K562 (cell line): Measurements from ENCODE around the gene SPPL3. TPM values are rescaled to one million over a fixed set of nuclear protein-coding genes. Genes with fewer than 3 reads are reported as not detected.

Source experiments
- ATAC-seq: fragments of 200-7000 bp; cut with Tn5 transposase; 3 replicates; pipeline ENCODE4 v1.9.1; 2020; ENCODE audit warnings: moderate library complexity
- BruUV-seq: library from RNA; stranded (reverse); fragments of 400-500 nt; replicated peaks from 2 replicates; lab custom pipeline; 2021; lab: Mats Ljungman, UMichigan
- CTCF ChIA-PET: fragments of 300-600 bp; formaldehyde crosslinking; extraction: SDS; loops from one replicate; lab custom pipeline; 2021; ENCODE audit warnings: low intra/inter-chr PET ratio; lab: Yijun Ruan, JAX
- POLR2A ChIA-PET: fragments of 300-600, 350-650 bp; sonication (Branson Sonifier 250); formaldehyde crosslinking; extraction: SDS; loops from one replicate; lab custom pipeline; 2021; ENCODE audit warnings: antibody characterized with exemption, inconsistent platforms; lab: Yijun Ruan, JAX
- DNase-seq, 4 experiments: peaks; one replicate each; pipeline versions ENCODE4 v3.0.0 to v3.0.0-alpha.2; 2011 to 2018; ENCODE audit warnings: low spot score in 3 of 4, mixed read lengths in 3 of 4; ENCODE audit errors: extremely low read depth in 1 of 4
- FAIRE-seq: peaks from 2 replicates; lab custom pipeline; 2011; peaks lifted over from hg19 to GRCh38; lab: Jason Lieb, UNC
- H2AFZ ChIP-seq: 2 replicates; pipeline ENCODE4 v1.6.0; 2011; ENCODE audit warnings: low read depth, low read length, control low read depth, inconsistent platforms
- H3K27ac ChIP-seq: fragments of 200-600 bp; 3 replicates; pipeline ENCODE4 v1.8.0; 2011; ENCODE audit warnings: low read depth, mild to moderate bottlenecking, control low read depth, inconsistent platforms, low read length, moderate library complexity, mixed read lengths; ENCODE audit errors: extremely low read depth
- H3K27me3 ChIP-seq, 2 experiments: fragments of 300-600 bp in 1 of 2; 2 replicates in 1 of 2; 3 replicates in 1 of 2; pipeline versions ENCODE4 v1.6.0 to v1.8.0; 2011; ENCODE audit warnings: inconsistent platforms in 2 of 2, low read length in 2 of 2, mild to moderate bottlenecking in 1 of 2, mixed read lengths in 1 of 2, moderate library complexity in 1 of 2; ENCODE audit not compliant: control insufficient read depth in 2 of 2, insufficient read depth in 2 of 2
- H3K36me3 ChIP-seq: fragments of 300-600 bp; 3 replicates; pipeline ENCODE4 v1.8.0; 2011; ENCODE audit warnings: mild to moderate bottlenecking, low read length, inconsistent platforms; ENCODE audit not compliant: control insufficient read depth, insufficient read depth
- H3K4me1 ChIP-seq, 2 experiments: fragments of 200-600 bp in 1 of 2; replicated peaks in 1 of 2; 2 replicates in 1 of 2; 3 replicates in 1 of 2; pipeline versions ENCODE4 v1.5.1 to v1.8.0; 2011; ENCODE audit warnings: inconsistent platforms in 2 of 2, low read length in 2 of 2, mild to moderate bottlenecking in 1 of 2, mixed read lengths in 1 of 2, moderate library complexity in 1 of 2; ENCODE audit not compliant: control insufficient read depth in 2 of 2, insufficient read depth in 2 of 2
- H3K4me2 ChIP-seq: 2 replicates; pipeline ENCODE4 v1.6.1; 2011; ENCODE audit warnings: low read length, control low read depth, inconsistent platforms, mixed read lengths; ENCODE audit not compliant: insufficient read depth
- H3K4me3 ChIP-seq: fragments of 200-600 bp; sonication (generic), shearing (Covaris generic); 2 replicates; pipeline ENCODE4 v1.5.1; 2016; ENCODE audit warnings: control low read depth, inconsistent platforms
- H3K79me2 ChIP-seq: fragments of 200-600 bp; 3 replicates; pipeline ENCODE4 v1.8.0; 2011; ENCODE audit warnings: low read length, inconsistent platforms; ENCODE audit not compliant: control insufficient read depth, insufficient read depth
- H3K9ac ChIP-seq, 2 experiments: 2 replicates each; pipeline versions ENCODE4 v1.6.0 to v1.6.1; 2011; ENCODE audit warnings: low read depth in 2 of 2, low read length in 2 of 2, control low read depth in 1 of 2, inconsistent platforms in 1 of 2, mild to moderate bottlenecking in 1 of 2, mixed read lengths in 1 of 2; ENCODE audit not compliant: insufficient read depth in 1 of 2
- H3K9me1 ChIP-seq: one replicate; pipeline ENCODE4 v1.6.0; 2011; ENCODE audit warnings: inconsistent platforms, mild to moderate bottlenecking, low read length, moderate library complexity; ENCODE audit not compliant: control insufficient read depth, insufficient read depth
- H3K9me3 ChIP-seq: replicated peaks from 2 replicates; pipeline ENCODE4 v1.5.1; 2011; ENCODE audit warnings: low read depth, low read length, inconsistent platforms; ENCODE audit not compliant: control insufficient read depth, insufficient read depth
- H4K20me1 ChIP-seq: replicated peaks from 2 replicates; pipeline ENCODE4 v1.6.1; 2011; ENCODE audit warnings: low read length, inconsistent platforms, mixed read lengths; ENCODE audit not compliant: control insufficient read depth, insufficient read depth
- FOSL1 ChIP-seq: fragments of 200-800 bp; sonication (Bioruptor generic); conservative IDR thresholded peaks from 2 replicates; pipeline ENCODE4 v1.6.1; 2016; ENCODE audit warnings: missing genetic modification characterization, missing compliant biosample characterization
- KAT2B ChIP-seq: IDR thresholded peaks from one replicate; pipeline ENCODE4 v1.6.1; 2012; ENCODE audit warnings: low read depth, mild to moderate bottlenecking, control low read depth, inconsistent platforms, low read length, moderate library complexity
- MECOM ChIP-seq: fragments of 250-450 bp; sonication (Bioruptor Pico); IDR thresholded peaks from 2 replicates; pipeline ENCODE4 v1.8.0; 2022; ENCODE audit warnings: inconsistent platforms
- NFIC ChIP-seq: fragments of 450-650 bp; IDR thresholded peaks from 2 replicates; pipeline ENCODE4 v1.6.1; 2017; ENCODE audit warnings: mild to moderate bottlenecking, inconsistent platforms
- NR2F6 ChIP-seq: fragments of 450-650 bp; formaldehyde crosslinking; IDR thresholded peaks from 2 replicates; pipeline ENCODE4 v1.4.0; 2020; ENCODE audit warnings: mild to moderate bottlenecking
- PYGO2 ChIP-seq: fragments of 450-650 bp; IDR thresholded peaks from 2 replicates; pipeline ENCODE4 v1.6.1; 2016; ENCODE audit warnings: mild to moderate bottlenecking, missing genetic modification characterization, moderate library complexity, missing compliant biosample characterization
- RBM39 ChIP-seq: fragments of 200-400 bp; formaldehyde crosslinking; optimal IDR thresholded peaks from 2 replicates; pipeline ENCODE3; 2018; ENCODE audit warnings: low read depth, low read length
- SRSF9 ChIP-seq: fragments of 200-400 bp; formaldehyde crosslinking; IDR thresholded peaks from 2 replicates; pipeline ENCODE4 v1.6.1; 2017; ENCODE audit warnings: low read depth, low read length, borderline replicate concordance
- TEAD1 ChIP-seq, 2 experiments: fragments of 450-650 bp in 1 of 2; sonication (generic) in 1 of 2; formaldehyde crosslinking; IDR thresholded peaks; 2 replicates each; pipeline versions ENCODE4 v1.4.0 to v1.8.0; 2020 to 2022; ENCODE audit warnings: mild to moderate bottlenecking in 2 of 2, missing genetic modification reagents in 1 of 2
- ZNF644 ChIP-seq: fragments of 200-800 bp; sonication (Bioruptor generic); IDR thresholded peaks from 2 replicates; pipeline ENCODE4 v1.6.1; 2016; ENCODE audit warnings: low read depth, missing genetic modification characterization, missing compliant biosample characterization
- WGBS: fragments of 100-300 bp; shearing (Covaris generic); methylation state at CpG from one replicate; pipeline ENCODE4 v1.1.6; 2016; ENCODE audit warnings: low coverage, mixed read lengths; ENCODE audit not compliant: insufficient coverage; ENCODE audit errors: missing lambda C conversion rate; 5-methylcytosine and 5-hydroxymethylcytosine counted together
- in situ Hi-C: fragments of 300-500 bp; cut with MboI; formaldehyde crosslinking; loops from 4 replicates; pipeline ENCODE4 v1.15.0; 2018; ENCODE audit warnings: inconsistent platforms, mixed read lengths
- intact Hi-C: fragments of 100-400 bp; cut with micrococcal nuclease; formaldehyde crosslinking; loops from 2 replicates; pipeline ENCODE4 v1.14.2; 2022
- polyA plus RNA-seq, 8 experiments: library from polyadenylated mRNA; depleted of rRNA in 4 of 8; stranded (reverse) in 5 of 8; unstranded in 3 of 8; fragments of >200 nt; fragmentation: Nextera tagmentation in 2 of 8; fragmentation: Illumina TruSeq in 1 of 8; extraction: Ambion mirVana in 2 of 8; extraction: Trizol in 1 of 8; gene quantifications; 2 replicates each; pipeline versions ENCODE4 v1.2.1 to v1.2.3, GENCODE V29; 2011 to 2014; ENCODE audit warnings: inconsistent platforms in 1 of 8, missing spikeins in 1 of 8
- total RNA-seq, 7 experiments: library from RNA; depleted of rRNA in 6 of 7; stranded (reverse); fragments of >200 nt in 6 of 7; fragmentation: Illumina TruSeq in 2 of 7; extraction: Trizol in 2 of 7; gene quantifications; 2 replicates each; pipeline versions ENCODE4 v1.2.1 to v1.2.3, GENCODE V29; 2011 to 2021; ENCODE audit warnings: low replicate concordance in 1 of 7
- TF ChIP-seq, protein P1 (sequence below), 2 experiments: fragments of 450-650 bp; conservative IDR thresholded peaks; 2 replicates each; pipeline ENCODE4 v1.6.1; 2017; ENCODE audit warnings: mild to moderate bottlenecking in 2 of 2, moderate library complexity in 2 of 2
- TF ChIP-seq, protein P2 (sequence below): IDR thresholded peaks from 2 replicates; pipeline ENCODE4 v1.6.1; 2016; ENCODE audit warnings: missing genetic modification characterization, missing compliant biosample characterization
- TF ChIP-seq, protein P3 (sequence below): fragments of 250-450 bp; sonication (Bioruptor Pico); IDR thresholded peaks from 2 replicates; pipeline ENCODE4 v1.4.0; 2020

The SPPL3 gene
- total and polyA plus RNA-seq, 9 of the 15 experiments (the other 6 are each of a cell fraction or from before 2014, with no cell fraction given) = 2.9 to 32.1 (median 7.1) TPM

DNA sequence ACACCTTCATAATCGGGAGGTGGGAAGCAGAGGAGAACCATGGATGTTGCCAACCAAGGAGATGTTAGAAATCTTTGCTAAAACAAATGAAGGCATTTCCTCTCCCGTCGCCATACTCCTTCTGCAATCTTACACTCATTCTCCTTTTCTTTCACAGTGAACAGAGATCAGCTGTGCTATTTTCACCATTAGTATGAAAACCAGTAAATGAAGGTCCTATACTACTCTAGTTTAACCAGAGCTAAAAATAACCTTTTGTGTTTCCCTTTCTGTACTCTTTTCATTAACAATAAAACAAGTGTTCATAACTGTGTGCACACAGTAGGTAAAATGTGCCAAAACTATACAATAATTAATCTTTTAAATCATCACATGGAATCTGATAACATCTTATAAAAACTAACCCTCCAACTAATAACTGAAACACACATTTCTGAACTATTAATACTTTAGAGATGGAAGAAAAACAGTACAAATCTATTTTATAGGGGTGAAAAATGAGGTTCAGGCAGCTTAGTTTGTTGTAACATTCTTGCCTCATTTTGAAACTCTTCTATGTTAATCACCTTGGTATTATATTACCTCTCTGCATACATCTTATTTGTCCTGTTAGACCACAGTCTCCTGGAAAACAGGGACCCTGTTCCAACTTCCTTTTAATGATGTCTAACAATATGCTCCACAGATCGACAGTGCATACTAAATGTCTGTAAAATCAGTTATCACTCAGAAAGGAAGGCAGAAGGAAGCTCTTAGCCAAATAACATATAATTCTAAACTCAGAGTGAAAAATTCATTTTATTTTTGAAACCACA, 69.5 kb downstream of the SPPL3 start:
- no peak for FAIRE-seq
- Histone ChIP-seq H3K4me2 (no peak overlapping the region), H3K9me3 (no peaks in the 10 kb centered on the region), H3K79me2 (peaks cover 24% of the 10 kb centered on the region), H2AFZ (no peak overlapping the region), H3K27me3 (no peaks in the 10 kb centered on the region), H3K36me3 (no peaks in the 10 kb centered on the region), H3K27ac (no peak overlapping the region), H4K20me1 (peaks cover 17% of the 10 kb centered on the region), H3K4me3 (no peak overlapping the region), H3K9ac (no peak overlapping the region), H3K4me1 (peaks cover 5 to 13% of the 10 kb centered on the region in 2 experiments; a peak in 3 of 5 replicates), H3K9me1 (no peaks in the 10 kb centered on the region)
- no peak for ATAC-seq
- ChIA-PET POLR2A (interaction anchor here (1.0 kb wide), 1 partner anchor 13 kb away, joined by 3 read pairs; no protein-coding TSS in a partner anchor), CTCF (no interaction called here)
- no peak for DNase-seq
- intact Hi-C loops (no loop called here), in situ Hi-C loops (no loop called here)
- no TSS peak for BruUV-seq
- WGBS = 71% methylated on average over 4 of the region's 4 CpGs
- TF ChIP-seq KAT2B = no peak
- TF ChIP-seq, protein P1, sequence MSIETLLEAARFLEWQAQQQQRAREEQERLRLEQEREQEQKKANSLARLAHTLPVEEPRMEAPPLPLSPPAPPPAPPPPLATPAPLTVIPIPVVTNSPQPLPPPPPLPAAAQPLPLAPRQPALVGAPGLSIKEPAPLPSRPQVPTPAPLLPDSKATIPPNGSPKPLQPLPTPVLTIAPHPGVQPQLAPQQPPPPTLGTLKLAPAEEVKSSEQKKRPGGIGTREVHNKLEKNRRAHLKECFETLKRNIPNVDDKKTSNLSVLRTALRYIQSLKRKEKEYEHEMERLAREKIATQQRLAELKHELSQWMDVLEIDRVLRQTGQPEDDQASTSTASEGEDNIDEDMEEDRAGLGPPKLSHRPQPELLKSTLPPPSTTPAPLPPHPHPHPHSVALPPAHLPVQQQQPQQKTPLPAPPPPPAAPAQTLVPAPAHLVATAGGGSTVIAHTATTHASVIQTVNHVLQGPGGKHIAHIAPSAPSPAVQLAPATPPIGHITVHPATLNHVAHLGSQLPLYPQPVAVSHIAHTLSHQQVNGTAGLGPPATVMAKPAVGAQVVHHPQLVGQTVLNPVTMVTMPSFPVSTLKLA (conservative IDR thresholded peaks at IDR 0.05) = no peak
- TF ChIP-seq NFIC = no peak
- no peak for TF ChIP-seq TEAD1 (CRISPR knock-in tag; IDR thresholded peaks at IDR 0.05)
- TF ChIP-seq, protein P2, sequence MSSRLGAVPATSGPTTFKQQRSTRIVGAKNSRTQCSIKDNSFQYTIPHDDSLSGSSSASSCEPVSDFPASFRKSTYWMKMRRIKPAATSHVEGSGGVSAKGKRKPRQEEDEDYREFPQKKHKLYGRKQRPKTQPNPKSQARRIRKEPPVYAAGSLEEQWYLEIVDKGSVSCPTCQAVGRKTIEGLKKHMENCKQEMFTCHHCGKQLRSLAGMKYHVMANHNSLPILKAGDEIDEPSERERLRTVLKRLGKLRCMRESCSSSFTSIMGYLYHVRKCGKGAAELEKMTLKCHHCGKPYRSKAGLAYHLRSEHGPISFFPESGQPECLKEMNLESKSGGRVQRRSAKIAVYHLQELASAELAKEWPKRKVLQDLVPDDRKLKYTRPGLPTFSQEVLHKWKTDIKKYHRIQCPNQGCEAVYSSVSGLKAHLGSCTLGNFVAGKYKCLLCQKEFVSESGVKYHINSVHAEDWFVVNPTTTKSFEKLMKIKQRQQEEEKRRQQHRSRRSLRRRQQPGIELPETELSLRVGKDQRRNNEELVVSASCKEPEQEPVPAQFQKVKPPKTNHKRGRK = no peak
- no peak for TF ChIP-seq RBM39
- TF ChIP-seq PYGO2 (tag) = no peak
- no peak for TF ChIP-seq SRSF9
- no peak for TF ChIP-seq ZNF644 (tag)
- TF ChIP-seq, protein P3, sequence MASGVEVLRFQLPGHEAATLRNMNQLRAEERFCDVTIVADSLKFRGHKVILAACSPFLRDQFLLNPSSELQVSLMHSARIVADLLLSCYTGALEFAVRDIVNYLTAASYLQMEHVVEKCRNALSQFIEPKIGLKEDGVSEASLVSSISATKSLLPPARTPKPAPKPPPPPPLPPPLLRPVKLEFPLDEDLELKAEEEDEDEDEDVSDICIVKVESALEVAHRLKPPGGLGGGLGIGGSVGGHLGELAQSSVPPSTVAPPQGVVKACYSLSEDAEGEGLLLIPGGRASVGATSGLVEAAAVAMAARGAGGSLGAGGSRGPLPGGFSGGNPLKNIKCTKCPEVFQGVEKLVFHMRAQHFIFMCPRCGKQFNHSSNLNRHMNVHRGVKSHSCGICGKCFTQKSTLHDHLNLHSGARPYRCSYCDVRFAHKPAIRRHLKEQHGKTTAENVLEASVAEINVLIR (CRISPR knock-in tag) = no peak
- no peak for TF ChIP-seq MECOM (CRISPR knock-in tag)
- no peak for TF ChIP-seq FOSL1
- TF ChIP-seq NR2F6 (CRISPR knock-in tag) = no peak
